Ishikawa (cell line): ENCODE measurements around the gene ANXA10.

Experiments
- CEBPB ChIP-seq: IDR thresholded peaks from 2 replicates; pipeline ENCODE4 v1.6.1; 2012
- CREB1 ChIP-seq: IDR thresholded peaks from 2 replicates; pipeline ENCODE4 v1.6.1; 2012; ENCODE audit warnings: low read depth
- EGR1 ChIP-seq: IDR thresholded peaks from 2 replicates; pipeline ENCODE4 v1.6.1; 2012
- EP300 ChIP-seq: IDR thresholded peaks from 2 replicates; pipeline ENCODE4 v1.6.1; 2012; ENCODE audit warnings: borderline replicate concordance
- FOXM1 ChIP-seq: IDR thresholded peaks from 2 replicates; pipeline ENCODE4 v1.6.1; 2012; ENCODE audit warnings: low read depth, borderline replicate concordance
- NFIC ChIP-seq: IDR thresholded peaks from 2 replicates; pipeline ENCODE4 v1.6.1; 2012
- RAD21 ChIP-seq: IDR thresholded peaks from 2 replicates; pipeline ENCODE4 v1.6.1; 2012; ENCODE audit warnings: low read depth
- TAF1 ChIP-seq: IDR thresholded peaks from 2 replicates; pipeline ENCODE4 v1.6.1; 2012; ENCODE audit warnings: low read depth, mild to moderate bottlenecking
- TCF12 ChIP-seq: IDR thresholded peaks from 2 replicates; pipeline ENCODE4 v1.6.1; 2012; ENCODE audit warnings: low read depth
- TEAD4 ChIP-seq: IDR thresholded peaks from 2 replicates; pipeline ENCODE4 v1.6.1; 2012
- YY1 ChIP-seq: IDR thresholded peaks from 2 replicates; pipeline ENCODE4 v1.6.1; 2012; ENCODE audit warnings: low read depth
- ZBTB7A ChIP-seq: IDR thresholded peaks from 2 replicates; pipeline ENCODE4 v1.6.1; 2012; ENCODE audit warnings: low read depth
- TF ChIP-seq, protein P1 (sequence below): IDR thresholded peaks from 2 replicates; pipeline ENCODE4 v1.6.1; 2012
- TF ChIP-seq, protein P2 (sequence below): IDR thresholded peaks from 2 replicates; pipeline ENCODE4 v1.6.1; 2012
- TF ChIP-seq, protein P3 (sequence below): IDR thresholded peaks from 2 replicates; pipeline ENCODE4 v1.6.1; 2012; ENCODE audit warnings: low read depth, mild to moderate bottlenecking

Gene ANXA10

DNA sequence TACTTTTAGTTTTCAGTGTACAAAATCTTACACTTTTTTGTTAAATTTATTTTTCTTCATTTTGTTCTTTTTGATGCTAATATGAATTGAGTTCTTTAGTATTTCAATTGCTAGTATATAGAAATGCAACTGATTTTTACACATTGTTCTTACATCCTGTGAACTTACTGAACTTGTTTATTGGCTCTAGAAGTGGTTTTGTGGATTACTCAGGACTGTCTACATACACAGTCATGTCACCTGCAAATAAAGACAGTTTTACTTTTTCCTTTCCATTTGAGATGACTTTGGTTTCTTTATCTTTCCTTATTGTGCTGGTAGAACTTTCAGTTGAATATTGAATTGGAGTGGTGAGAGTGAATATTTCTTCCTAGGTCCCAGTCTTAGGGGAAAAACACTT lies 40.8 kb upstream of the ANXA10 start:
- TF ChIP-seq CEBPB (no peak), YY1 (no peak), ZBTB7A (no peak), CREB1 (no peak), TCF12 (no peak), NFIC (no peak), EP300 (no peak), RAD21 (no peak), FOXM1 (no peak), TEAD4 (no peak), EGR1 (no peak)
- TF ChIP-seq, protein P1, sequence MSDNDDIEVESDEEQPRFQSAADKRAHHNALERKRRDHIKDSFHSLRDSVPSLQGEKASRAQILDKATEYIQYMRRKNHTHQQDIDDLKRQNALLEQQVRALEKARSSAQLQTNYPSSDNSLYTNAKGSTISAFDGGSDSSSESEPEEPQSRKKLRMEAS: no peak
- TF ChIP-seq, protein P2, sequence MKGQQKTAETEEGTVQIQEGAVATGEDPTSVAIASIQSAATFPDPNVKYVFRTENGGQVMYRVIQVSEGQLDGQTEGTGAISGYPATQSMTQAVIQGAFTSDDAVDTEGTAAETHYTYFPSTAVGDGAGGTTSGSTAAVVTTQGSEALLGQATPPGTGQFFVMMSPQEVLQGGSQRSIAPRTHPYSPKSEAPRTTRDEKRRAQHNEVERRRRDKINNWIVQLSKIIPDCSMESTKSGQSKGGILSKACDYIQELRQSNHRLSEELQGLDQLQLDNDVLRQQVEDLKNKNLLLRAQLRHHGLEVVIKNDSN: no peak
- TF ChIP-seq, protein P3, sequence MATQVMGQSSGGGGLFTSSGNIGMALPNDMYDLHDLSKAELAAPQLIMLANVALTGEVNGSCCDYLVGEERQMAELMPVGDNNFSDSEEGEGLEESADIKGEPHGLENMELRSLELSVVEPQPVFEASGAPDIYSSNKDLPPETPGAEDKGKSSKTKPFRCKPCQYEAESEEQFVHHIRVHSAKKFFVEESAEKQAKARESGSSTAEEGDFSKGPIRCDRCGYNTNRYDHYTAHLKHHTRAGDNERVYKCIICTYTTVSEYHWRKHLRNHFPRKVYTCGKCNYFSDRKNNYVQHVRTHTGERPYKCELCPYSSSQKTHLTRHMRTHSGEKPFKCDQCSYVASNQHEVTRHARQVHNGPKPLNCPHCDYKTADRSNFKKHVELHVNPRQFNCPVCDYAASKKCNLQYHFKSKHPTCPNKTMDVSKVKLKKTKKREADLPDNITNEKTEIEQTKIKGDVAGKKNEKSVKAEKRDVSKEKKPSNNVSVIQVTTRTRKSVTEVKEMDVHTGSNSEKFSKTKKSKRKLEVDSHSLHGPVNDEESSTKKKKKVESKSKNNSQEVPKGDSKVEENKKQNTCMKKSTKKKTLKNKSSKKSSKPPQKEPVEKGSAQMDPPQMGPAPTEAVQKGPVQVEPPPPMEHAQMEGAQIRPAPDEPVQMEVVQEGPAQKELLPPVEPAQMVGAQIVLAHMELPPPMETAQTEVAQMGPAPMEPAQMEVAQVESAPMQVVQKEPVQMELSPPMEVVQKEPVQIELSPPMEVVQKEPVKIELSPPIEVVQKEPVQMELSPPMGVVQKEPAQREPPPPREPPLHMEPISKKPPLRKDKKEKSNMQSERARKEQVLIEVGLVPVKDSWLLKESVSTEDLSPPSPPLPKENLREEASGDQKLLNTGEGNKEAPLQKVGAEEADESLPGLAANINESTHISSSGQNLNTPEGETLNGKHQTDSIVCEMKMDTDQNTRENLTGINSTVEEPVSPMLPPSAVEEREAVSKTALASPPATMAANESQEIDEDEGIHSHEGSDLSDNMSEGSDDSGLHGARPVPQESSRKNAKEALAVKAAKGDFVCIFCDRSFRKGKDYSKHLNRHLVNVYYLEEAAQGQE: no peak

DNA sequence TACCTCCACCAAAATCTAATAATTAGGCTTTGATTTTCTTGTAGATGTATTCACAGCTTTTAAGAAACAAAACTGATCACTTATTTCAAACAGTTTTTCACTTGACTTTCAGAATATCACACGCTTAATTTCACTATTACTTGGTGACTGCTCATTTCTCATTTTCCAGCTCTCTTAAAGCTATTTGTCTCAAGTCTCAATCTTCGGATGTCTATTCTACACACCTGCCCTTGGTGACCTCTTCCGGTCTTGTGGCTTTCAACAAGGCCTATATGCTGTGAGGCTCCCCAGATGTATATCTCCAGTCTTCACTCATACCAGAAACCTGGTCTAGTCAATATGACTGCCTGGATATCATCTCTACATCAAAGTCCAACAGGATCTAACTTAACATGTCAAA lies 34.9 kb upstream of the ANXA10 start:
- TF ChIP-seq, protein P3: no peak
- TF ChIP-seq FOXM1: no peak
- TF ChIP-seq TAF1: no peak
- no peak for TF ChIP-seq EGR1
- no peak for TF ChIP-seq CEBPB
- no peak for TF ChIP-seq TEAD4
- TF ChIP-seq, protein P1: no peak
- TF ChIP-seq EP300: no peak
- no peak for TF ChIP-seq NFIC
- TF ChIP-seq YY1: no peak
- no peak for TF ChIP-seq RAD21
- TF ChIP-seq, protein P2: no peak
- no peak for TF ChIP-seq ZBTB7A
- no peak for TF ChIP-seq CREB1
- no peak for TF ChIP-seq TCF12

DNA sequence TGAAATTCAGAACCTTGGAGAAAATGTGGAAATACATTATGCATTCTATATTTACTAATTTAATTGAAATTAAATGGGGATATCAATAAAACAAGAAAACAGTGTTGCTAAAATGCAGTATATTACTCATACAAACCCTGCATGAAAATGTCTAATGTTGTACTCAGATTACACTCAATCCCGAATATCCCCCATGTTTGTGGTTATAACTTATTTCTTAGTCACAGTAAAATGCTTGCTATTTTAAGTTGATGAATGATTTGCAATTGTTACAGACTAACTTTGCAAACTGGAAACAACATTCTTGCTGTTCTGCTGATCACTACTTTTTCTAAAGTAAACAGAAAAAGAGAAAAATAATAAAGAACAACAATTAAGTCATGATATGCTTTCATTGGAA lies 33.1 kb upstream of the ANXA10 start:
- no peak for TF ChIP-seq FOXM1
- TF ChIP-seq, protein P2: no peak
- no peak for TF ChIP-seq CREB1
- TF ChIP-seq, protein P1: no peak
- TF ChIP-seq NFIC: no peak
- no peak for TF ChIP-seq YY1
- TF ChIP-seq, protein P3: no peak
- TF ChIP-seq EGR1: no peak
- TF ChIP-seq RAD21: no peak
- no peak for TF ChIP-seq CEBPB
- no peak for TF ChIP-seq EP300
- TF ChIP-seq TAF1: no peak
- TF ChIP-seq TEAD4: no peak

DNA sequence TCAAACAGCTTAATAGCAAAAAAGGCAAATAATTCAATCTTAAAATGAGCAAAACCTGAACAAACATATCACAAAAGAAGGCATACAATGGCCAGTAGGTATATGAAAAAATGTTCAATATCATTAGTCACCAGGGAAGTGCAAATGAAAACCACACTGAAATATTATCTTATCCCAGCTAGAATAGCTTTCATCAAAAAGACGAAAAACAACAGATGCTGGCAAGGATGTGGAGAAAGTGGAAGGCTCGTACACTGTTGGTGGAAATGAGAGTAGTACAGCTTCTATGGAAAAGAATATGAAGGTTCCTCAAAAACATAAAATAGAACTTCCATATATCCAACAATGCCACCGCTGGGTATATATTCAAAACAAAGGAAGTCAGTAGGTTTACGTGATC lies 29.3 kb upstream of the ANXA10 start:
- TF ChIP-seq ZBTB7A: no peak
- TF ChIP-seq, protein P3: no peak
- TF ChIP-seq RAD21: no peak
- no peak for TF ChIP-seq NFIC
- TF ChIP-seq TCF12: no peak
- TF ChIP-seq CREB1: no peak
- no peak for TF ChIP-seq FOXM1
- TF ChIP-seq, protein P2: no peak
- no peak for TF ChIP-seq EP300
